ENCODE data around the gene MRAS. TPM values are rescaled to one million over a fixed set of nuclear protein-coding genes. Genes with fewer than 3 reads are reported as not detected.

MRAS gene
- total RNA-seq, 1 donor: 80.7 TPM

- Histone ChIP-seq H3K9me3 (ENCODE audit: low read depth, low read length) (no peaks in the 10 kb centered on the region), H2AFZ (ENCODE audit: low read length) (peak overlapping the region; percentile 40), H3K4me1 (ENCODE audit: insufficient read depth, low read length) (peaks cover 24% of the 10 kb centered on the region), H3K27ac (ENCODE audit: low read depth, low read length) (peak overlapping the region; percentile 97), H3K27me3 (ENCODE audit: insufficient read depth, low read length) (no peaks in the 10 kb centered on the region), H3K36me3 (ENCODE audit: insufficient read depth, low read length) (no peaks in the 10 kb centered on the region), H3K4me2 (ENCODE audit: insufficient read depth, low read length) (peak overlapping the region; percentile 71), H4K20me1 (ENCODE audit: insufficient read depth, low read length) (peaks cover 5% of the 10 kb centered on the region), H3K4me3 (ENCODE audit: insufficient read depth, low read length) (peak overlapping the region; percentile 38), H3K79me2 (ENCODE audit: insufficient read depth, low read length) (peaks cover 32% of the 10 kb centered on the region)
- peak; percentile 85 for DNase-seq (ENCODE audit: insufficient read length, low spot score, missing footprints)
- TF ChIP-seq, protein P1, sequence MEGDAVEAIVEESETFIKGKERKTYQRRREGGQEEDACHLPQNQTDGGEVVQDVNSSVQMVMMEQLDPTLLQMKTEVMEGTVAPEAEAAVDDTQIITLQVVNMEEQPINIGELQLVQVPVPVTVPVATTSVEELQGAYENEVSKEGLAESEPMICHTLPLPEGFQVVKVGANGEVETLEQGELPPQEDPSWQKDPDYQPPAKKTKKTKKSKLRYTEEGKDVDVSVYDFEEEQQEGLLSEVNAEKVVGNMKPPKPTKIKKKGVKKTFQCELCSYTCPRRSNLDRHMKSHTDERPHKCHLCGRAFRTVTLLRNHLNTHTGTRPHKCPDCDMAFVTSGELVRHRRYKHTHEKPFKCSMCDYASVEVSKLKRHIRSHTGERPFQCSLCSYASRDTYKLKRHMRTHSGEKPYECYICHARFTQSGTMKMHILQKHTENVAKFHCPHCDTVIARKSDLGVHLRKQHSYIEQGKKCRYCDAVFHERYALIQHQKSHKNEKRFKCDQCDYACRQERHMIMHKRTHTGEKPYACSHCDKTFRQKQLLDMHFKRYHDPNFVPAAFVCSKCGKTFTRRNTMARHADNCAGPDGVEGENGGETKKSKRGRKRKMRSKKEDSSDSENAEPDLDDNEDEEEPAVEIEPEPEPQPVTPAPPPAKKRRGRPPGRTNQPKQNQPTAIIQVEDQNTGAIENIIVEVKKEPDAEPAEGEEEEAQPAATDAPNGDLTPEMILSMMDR (IDR thresholded peaks at IDR 0.05; ENCODE audit: extremely low read depth, low read depth, low read length): no peak
These were observed 41.6 kb downstream of the MRAS start for GRCh38 chr3:138389841-138390581.

DNA sequence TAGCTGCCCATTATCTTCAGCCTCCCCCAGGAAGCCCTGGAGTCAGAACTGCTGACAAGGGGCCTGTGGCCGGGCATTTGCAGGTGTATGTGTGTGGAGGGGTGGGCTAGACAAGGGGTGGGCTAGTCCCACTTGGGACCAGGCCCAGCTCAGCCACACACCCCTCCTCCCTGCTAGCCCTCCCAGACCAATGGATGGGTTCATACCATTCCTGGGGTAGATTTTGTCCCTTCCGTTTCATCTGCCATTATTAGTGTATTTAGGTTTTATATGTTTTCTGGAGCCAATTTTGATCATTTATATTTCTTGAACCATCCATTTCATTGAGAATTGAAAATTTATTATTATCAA is 42.2 kb downstream of the MRAS start:
- H3K4me1 ChIP-seq (ENCODE audit: insufficient read depth, low read length): peaks cover 24% of the 10 kb centered on the region
- H3K4me2 ChIP-seq (ENCODE audit: insufficient read depth, low read length): peak overlapping the region; percentile 71
- no peak overlapping the region for H3K4me3 ChIP-seq (ENCODE audit: insufficient read depth, low read length)
- H2AFZ ChIP-seq (ENCODE audit: low read length): peak overlapping the region; percentile 40
- H3K27ac ChIP-seq (ENCODE audit: low read depth, low read length): peak overlapping the region; percentile 97
- no peak for DNase-seq (ENCODE audit: insufficient read length, low spot score, missing footprints)
- H3K9me3 ChIP-seq (ENCODE audit: low read depth, low read length): no peaks in the 10 kb centered on the region
- H3K36me3 ChIP-seq (ENCODE audit: insufficient read depth, low read length): no peaks in the 10 kb centered on the region
- no peaks in the 10 kb centered on the region for H3K27me3 ChIP-seq (ENCODE audit: insufficient read depth, low read length)
- H3K79me2 ChIP-seq (ENCODE audit: insufficient read depth, low read length): peaks cover 32% of the 10 kb centered on the region
- peaks cover 8% of the 10 kb centered on the region for H4K20me1 ChIP-seq (ENCODE audit: insufficient read depth, low read length)
- TF ChIP-seq, protein P1 (IDR thresholded peaks at IDR 0.05; ENCODE audit: extremely low read depth, low read depth, low read length): no peak

- TF ChIP-seq, protein P1 (IDR thresholded peaks at IDR 0.05; ENCODE audit: extremely low read depth, low read depth, low read length): no peak
- DNase-seq (ENCODE audit: insufficient read length, low spot score, missing footprints): no peak
- Histone ChIP-seq H3K4me3 (ENCODE audit: insufficient read depth, low read length) (no peak overlapping the region), H2AFZ (ENCODE audit: low read length) (no peak overlapping the region), H4K20me1 (ENCODE audit: insufficient read depth, low read length) (peaks cover 19% of the 10 kb centered on the region), H3K27ac (ENCODE audit: low read depth, low read length) (no peak overlapping the region), H3K79me2 (ENCODE audit: insufficient read depth, low read length) (peaks cover 23% of the 10 kb centered on the region), H3K4me1 (ENCODE audit: insufficient read depth, low read length) (peaks cover 20% of the 10 kb centered on the region), H3K4me2 (ENCODE audit: insufficient read depth, low read length) (no peak overlapping the region), H3K9me3 (ENCODE audit: low read depth, low read length) (no peaks in the 10 kb centered on the region), H3K27me3 (ENCODE audit: insufficient read depth, low read length) (no peaks in the 10 kb centered on the region), H3K36me3 (ENCODE audit: insufficient read depth, low read length) (peaks cover 11% of the 10 kb centered on the region)
These were observed 45.8 kb downstream of the MRAS start for GRCh38 chr3:138394156-138394555.

DNA sequence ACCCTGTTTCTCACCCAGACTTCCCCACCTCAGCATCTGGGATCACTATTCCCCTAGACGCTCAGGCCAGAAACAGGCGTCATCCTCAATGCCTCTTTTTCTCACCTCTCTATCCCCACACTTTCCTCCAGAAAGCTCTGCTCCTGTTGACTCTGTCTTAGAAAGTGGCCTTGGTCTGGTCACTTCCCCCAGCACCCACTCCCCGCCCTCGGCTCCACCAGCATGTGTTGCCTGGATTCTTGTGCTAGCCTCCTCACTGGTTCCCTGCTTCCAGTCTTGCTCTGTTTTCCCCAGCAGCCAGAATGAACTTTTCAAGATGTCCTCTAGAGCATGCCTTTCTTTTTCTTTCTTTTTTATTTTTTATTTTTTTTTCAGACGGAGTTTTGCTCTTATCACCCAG is 46.3 kb downstream of the MRAS start:
- Histone ChIP-seq H3K4me2 (ENCODE audit: insufficient read depth, low read length) (no peak overlapping the region), H2AFZ (ENCODE audit: low read length) (no peak overlapping the region), H3K27me3 (ENCODE audit: insufficient read depth, low read length) (no peaks in the 10 kb centered on the region), H3K79me2 (ENCODE audit: insufficient read depth, low read length) (peaks cover 18% of the 10 kb centered on the region), H3K4me1 (ENCODE audit: insufficient read depth, low read length) (peaks cover 15% of the 10 kb centered on the region), H4K20me1 (ENCODE audit: insufficient read depth, low read length) (peaks cover 19% of the 10 kb centered on the region), H3K36me3 (ENCODE audit: insufficient read depth, low read length) (peaks cover 13% of the 10 kb centered on the region), H3K4me3 (ENCODE audit: insufficient read depth, low read length) (no peak overlapping the region), H3K27ac (ENCODE audit: low read depth, low read length) (no peak overlapping the region), H3K9me3 (ENCODE audit: low read depth, low read length) (no peaks in the 10 kb centered on the region)
- no peak for DNase-seq (ENCODE audit: insufficient read length, low spot score, missing footprints)
- TF ChIP-seq, protein P1 (IDR thresholded peaks at IDR 0.05; ENCODE audit: extremely low read depth, low read depth, low read length): no peak
